EH (cell line): ENCODE data around the gene GNAO1.

Source experiments
- DNase-seq: peaks from one replicate; pipeline ENCODE4 v3.0.0-alpha.2; 2015; ENCODE audit warnings: low read depth

GNAO1 gene

GRCh38 chr16:56401482-56401881 lies 210.2 kb downstream of the GNAO1 start:
- no peak for DNase-seq

GRCh38 chr16:56405977-56406672 lies 214.8 kb downstream of the GNAO1 start:
- no peak for DNase-seq
